GM18519 (cell line): ENCODE data around the gene MSI2.

ENCODE experiments used
- ATAC-seq: cut with Tn5 transposase; IDR thresholded peaks from one replicate; pipeline ENCODE4 v1.9.1; 2021; ENCODE audit warnings: mild to moderate bottlenecking, moderate library complexity; ENCODE audit not compliant: unreplicated experiment, low FRiP score

The MSI2 gene

DNA sequence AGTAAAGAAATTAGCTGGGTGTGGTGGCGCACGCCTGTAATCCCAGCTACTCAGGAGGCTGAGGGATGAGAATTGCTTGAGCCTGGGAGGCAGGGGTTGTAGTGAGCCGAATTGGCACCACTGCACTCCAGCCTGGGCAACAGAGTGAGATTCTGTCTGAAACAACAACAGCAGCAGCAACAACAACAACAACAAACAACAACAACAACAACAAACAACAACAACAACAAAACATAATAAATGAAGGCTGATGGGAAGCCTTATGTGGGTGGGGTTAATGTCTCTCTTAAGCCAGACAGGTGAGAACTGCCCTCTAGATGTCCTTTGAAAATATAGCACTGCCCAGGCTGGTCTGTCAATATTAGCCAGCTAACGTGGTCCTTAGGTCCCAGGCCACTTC, 107.3 kb downstream of the MSI2 start:
- ATAC-seq = no peak

DNA sequence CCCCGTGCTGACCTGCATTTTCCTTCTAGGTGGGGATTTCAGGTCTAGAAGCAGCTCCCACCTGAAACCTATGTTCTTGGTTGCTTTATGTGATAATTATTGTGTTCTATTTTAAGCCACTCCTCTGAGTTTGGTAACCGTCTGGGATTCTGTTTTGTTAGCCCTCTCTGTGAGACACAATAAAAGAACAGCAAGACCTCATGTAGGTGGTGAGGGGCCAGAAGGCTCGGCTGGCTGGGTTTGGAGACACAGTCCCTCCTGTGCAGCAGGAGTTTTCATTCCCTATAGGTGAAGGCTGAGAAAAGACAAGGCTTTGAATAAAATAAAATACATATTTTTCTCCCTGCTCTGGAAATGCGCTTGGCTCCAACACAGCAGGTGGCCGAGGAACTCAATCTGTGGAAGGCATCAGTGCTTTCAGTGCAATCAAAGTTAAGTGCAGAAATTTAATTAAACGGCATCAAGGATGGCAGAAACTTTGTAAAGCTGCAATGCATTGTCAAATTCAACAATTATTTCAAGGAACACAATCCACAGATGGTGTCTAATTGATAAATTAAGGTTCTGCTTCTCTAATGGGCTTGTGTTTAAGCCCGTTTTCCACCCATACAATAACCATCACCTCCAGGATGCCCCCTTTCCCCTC, 107.8 kb downstream of the MSI2 start:
- ATAC-seq = no peak

DNA sequence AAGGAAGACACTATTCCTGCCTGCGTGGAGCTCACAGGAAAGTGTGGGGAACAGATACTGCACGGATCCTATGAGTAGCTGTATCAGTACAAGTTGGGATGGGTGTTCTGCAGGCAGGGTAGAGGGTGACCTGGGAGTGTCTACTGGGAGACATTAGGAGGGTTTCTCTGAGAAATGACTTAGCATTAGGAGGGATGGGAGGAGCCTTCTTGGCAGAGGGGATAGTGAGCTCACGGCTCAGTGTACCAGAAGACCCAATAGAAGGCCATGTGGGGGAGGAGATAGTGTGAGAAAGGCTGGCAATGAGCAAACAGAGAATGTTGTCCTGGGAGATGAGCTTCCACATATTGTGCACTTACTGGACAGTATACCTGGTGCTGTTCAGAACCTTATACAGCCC, 109.1 kb downstream of the MSI2 start:
- no peak for ATAC-seq

DNA sequence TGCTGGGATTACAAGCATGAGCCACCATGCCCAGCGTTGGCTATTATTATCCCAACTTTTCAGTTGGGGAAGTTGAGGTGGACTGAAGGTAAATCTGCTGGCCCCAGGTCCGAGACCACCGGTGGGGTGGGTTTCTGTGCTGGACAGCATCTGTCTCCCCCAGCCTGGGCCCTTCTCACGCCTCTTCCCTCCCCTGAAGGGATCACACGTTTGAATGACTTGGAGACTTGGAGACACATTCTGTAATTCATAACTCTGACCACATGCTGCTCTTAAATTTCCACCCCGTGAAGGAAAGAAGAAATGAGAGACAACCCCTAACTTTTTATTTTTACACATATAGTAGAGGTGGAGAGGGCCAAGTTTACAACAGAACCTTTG, 109.8 kb downstream of the MSI2 start:
- no peak for ATAC-seq

DNA sequence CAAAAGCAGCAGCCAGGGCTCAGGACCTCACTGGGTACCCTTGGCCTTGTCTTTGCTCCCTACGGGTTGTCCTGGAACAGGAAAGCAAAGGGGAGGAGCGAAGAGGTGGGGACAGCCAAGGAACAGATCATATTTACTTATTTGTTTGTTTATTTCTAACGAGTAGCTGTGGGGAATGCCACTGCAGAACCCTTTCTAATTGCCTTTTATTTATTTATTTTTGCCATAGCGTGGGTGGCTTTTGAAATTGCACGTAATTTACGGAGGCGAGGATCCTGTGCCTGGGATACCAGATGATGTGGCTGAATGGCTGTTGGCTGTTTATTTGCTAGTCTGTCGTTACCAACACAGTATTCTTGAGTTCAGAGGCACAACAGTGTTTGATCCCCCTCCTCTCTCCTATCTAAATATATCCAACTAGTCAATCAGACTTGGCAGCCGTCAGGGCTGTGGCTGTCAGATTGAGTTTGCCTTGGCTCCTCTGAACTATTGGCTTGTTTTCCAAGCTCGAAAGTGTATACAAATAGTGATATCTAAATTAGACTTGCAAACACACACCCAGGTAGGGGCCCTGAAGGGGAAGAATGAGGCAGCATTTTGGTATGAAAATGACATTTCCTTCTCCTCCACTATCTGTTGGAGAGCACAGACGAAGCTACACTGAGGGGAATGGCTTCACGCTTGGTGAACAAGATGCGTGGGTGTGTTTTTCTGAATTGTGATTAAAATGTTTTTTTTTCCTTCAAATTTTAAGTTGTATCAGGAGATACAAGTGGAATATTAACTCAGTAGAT, 110.4 kb downstream of the MSI2 start:
- no peak for ATAC-seq

DNA sequence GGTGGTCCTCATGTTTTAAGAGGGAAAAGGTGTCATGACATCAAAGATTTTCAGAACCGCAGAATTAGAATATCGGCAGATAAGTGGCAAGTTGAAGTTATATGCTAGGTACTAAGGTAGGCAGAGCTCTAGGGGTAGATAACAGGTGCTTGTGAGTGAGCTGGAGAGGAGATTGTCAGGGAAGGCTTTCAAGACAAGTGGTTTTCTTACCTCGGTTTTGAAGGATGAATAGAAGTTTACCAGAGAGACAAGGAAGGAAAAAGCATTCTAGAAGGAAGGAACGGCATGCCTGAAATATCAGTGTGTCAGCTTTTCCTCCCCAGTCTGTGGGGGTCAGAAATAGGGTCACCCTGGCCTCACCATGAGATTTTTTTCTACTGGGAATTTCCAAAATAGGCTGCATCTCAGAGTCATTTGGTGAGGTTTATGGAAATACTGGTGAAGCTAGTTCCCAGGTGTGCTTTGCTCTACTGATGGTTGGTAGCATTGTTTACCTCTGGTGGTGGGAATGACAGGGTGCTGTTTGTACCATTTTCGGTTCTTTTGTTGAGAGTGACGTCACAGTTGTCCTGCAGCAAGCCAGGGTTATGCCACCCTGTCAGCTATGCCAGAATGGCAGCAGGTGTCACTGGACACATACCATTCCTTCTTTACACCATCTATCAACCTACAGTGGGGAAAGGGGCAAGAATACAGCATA, 112.5 kb downstream of the MSI2 start:
- ATAC-seq = no peak

DNA sequence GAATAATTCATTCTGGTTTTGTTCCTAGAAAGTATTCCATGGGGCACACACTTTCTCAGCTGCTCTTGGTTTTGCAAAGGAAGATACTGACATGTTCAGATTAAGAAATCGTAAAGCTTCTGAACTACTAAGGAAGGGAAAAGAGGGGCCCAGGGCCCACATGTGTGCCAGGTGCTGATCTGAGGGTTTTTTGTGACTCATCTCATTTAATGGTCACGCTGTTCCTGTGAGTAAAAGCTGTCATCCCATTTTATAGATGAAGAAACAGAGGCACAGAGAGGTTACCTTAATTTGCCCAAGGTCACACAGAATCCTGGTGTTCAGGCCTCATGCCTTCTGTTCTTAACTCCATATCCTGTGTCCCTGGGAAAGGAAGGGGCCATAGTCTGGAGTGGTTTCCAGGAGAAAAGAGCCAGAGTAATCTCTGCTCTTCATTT, 113.2 kb downstream of the MSI2 start:
- ATAC-seq = no peak

DNA sequence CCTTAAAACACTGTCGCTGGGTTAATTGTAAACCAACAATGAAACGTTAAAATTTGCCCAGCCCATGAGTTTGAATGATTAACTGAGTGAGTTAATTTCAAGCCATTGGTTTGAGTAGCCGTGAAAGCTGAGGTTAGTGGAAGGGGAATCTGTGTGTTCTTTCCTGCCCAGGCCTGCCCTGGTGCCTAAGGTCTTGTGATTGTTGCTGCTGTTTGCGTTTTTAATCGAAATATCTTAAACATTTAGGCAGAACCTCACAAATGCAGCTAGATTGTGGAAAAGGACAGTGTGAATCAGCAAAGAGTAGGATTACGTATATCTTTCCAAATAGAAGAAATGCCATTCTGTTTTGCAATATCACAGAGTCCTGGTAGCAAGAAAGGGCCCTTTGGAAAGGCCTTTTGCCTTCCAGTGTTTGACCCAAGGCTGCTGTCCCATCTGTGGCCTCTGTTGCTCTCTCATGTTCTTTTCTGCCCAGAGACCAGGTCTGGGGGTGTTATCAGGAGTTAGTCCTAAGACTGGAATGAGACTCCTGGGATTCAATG, 113.8 kb downstream of the MSI2 start:
- no peak for ATAC-seq

DNA sequence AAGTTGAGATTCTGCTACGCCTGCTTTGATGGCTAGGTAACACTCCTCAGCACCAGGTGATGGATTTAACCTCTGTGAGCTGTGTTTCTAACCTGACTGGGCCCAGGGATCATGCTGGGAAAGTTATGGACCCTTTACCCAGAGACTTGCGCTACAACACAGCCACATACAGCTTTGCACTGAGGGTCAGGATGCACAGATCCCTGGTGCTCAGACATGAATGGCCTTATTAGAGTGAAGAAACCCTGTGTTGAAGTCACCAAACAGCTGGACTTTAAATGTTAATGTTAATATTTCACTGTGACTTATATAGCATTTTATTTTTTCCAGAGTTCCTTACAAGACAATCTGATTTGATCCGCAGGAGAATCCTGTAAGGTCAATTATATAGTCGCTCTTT, 114.3 kb downstream of the MSI2 start:
- ATAC-seq = no peak

DNA sequence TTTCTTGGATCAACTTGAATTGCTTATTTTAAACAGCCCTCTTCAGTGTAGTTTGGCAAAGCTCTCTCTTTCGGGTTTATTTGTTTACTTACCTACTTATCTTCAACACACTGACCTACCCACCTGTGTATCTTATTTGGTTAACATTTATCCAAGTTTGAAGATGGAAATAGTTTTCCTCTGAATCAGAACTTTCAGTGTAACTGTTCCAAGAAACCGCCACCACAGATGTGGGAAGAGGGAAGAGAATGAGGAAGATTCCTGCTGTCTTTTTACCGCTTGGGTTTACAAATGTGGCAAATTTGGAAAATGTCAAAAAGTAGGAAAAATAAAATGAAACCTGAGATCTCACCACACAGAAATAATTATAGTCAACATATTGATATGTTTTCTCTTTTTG, 115.8 kb downstream of the MSI2 start:
- no peak for ATAC-seq

DNA sequence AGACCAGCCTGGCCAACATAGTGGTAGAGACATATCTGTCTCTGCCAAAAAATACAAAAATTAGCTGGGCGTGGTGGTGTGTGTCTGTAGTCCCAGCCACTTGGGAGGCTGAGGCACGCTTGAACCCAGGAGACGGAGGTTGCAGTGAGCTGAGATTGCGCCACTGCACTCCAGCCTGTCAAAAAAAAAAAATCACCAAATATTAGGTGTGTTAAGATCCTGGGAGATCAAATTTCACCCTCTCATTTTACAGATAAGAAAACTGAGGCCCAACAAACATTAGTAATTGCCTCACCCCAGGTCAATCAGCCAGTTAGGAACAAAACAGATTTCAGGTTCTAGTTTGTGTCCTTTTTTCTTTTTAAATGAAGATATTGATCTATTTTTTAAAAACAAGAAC, 116.7 kb downstream of the MSI2 start:
- ATAC-seq = no peak

DNA sequence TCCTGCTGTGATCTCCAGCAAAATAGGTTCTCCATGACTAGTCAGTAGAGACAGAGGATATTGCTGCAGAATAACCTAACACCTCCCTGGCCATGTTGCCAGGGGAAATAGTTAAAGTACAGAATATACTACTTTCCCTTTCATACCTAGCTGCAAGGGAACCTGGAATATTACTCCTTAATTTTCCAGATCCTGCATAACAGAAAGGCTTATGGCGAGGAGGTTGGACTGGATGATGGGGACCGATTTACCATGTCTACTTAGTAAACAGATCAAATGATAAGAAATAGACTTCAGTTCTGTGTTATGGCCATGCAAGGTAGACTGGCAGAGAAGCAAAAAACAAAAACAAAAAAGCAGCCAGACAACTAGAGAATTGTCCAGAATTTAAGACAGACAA, 117.4 kb downstream of the MSI2 start:
- no peak for ATAC-seq

DNA sequence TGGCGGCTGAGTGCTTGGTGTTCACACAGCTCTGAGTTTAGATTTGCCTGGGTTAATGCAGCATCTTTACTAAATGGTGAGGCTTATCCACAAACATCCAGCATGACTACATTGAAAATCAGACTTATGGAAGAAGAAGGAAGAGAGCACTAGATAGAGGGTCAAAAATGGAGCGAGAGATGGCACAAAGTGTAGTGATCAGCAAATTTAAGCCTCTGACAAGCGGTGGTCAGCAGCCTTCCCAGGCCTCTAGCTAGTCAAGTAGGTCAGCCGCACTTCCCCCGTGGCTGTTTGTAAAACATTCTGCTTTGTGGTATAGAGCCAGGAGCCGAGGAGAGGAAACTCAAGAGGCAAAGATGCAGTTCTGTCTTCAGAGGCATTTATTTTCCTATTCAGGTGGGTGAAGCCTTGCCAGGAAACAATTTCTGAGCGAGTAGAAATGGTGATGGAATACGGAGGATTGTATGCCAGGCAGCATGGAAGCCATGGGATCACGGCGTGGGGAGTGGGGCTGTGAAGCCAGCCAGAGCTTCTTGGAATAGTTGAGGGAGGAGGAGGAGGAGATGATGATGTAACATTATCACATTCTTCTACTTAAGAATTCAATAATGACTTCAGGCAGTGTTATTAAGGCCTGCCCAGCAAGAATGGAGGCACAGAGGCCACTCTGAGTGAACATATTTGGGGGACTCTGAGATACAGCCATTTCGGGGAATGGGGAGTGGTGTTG, 118.9 kb downstream of the MSI2 start:
- no peak for ATAC-seq

DNA sequence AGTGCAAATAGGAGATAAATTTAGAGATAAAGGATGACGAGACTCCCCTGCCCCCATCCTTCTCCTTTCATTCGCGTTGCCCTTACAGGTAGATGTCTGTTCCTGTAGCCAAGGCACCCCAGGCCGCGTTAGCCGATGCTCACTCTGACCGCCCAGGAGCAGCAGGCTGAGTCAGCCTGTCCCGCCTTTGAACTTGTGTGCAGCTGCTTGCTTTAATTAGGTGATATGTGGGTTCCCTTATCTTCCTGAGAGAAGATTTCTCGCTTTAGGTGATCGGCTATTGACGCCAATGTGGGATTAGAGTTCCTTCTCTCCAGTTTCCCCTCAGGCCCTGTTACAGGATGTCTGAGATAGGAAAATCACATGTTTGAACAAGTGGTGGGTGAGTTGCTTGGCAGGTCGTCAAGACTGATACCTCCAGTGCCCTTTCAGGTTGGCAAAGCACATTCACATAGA, 119.5 kb downstream of the MSI2 start:
- ATAC-seq = no peak

DNA sequence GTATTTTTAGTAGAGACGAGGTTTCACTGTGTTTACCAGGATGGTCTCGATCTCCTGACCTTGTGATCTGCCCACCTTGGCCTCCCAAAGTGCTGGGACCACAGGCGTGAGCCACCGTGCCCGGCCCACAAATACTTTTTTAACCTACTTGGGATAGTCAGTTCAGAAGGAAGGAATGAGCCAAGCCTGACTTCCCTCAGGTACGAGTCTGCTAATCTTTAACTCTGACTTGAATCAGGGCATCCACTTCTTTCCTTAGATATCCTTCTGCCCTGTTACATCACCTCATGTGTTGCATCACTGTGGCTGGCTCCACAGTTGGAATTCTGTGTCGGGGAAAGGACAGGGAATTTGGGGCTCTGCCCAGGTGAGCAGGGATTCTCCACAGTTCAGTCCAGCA, 120.8 kb downstream of the MSI2 start:
- ATAC-seq = no peak

DNA sequence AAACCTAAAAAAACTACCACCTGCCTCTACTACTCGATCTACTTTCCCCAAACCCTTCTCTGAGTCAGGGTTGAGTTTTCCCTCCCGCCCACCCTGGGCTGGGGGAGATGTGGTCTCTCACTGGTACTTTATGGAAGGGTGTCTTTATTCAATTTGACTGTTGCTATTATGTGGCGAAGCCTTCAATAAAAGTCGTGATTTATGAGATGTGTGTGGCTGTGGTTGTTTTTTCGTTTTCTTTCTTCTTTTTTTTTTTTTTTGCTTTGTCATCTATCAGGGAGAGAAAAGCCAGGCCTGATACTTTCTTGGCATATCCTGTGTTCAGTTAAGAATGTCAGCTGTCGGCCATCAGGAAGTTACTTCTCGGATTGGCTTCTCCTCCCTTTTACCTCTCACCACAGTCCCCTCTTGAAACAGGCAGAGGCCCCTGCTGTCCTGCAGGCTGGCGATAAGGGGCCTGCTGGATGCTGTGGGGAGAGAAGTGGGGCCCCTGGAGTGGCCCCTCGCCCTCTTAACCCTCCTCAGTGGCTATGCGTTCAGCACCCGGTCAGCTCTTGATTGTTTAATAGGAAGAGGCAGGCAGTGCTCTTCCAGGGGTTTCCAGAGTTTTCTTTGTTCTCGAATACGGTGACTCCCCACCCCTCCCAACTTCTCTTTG, 123.0 kb downstream of the MSI2 start:
- no peak for ATAC-seq

DNA sequence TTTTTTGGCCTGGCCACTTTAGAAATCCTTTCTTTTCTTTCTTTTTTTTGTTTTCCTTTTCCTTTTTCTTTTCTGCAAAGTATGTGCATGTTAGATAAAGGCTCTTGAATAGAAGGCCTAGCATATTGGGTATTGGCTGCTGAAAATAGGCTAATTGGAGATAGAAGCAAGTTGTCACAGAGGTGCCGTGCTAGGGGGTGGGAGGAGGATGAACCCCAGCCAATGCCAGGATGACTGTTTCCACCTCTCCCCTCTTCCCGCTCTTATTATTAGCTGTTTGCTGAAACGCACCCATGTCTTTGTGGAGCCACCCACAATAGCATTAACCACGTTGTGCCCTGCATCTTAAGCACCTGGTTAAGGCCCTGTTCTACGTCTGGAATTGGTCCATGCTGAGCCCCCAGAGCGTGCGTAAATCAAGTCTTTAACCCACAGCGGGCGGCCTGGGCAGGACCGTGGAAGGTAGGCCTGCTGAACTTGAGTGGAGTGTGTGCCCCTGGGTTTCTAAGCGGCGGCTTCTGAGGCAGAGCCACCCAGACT, 123.6 kb downstream of the MSI2 start:
- no peak for ATAC-seq

DNA sequence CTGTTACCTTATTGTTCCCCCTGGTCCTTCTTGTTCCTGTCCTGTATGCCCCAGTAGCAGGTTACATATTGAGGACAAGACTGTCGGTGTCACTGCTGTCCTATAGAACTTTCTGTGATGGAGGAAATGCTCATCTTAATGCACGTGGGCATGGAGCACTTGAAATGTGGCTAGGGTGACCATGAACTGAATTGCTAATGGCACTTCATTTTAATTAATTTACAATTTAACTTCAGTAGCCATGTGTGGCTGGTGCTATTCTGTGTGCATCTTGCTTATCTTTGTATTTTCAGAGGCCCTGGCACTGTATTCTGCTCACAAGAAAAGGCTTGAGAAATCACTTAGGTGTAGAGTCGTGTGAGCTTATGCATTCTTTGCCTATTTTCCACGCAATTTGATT, 125.2 kb downstream of the MSI2 start:
- ATAC-seq = no peak

DNA sequence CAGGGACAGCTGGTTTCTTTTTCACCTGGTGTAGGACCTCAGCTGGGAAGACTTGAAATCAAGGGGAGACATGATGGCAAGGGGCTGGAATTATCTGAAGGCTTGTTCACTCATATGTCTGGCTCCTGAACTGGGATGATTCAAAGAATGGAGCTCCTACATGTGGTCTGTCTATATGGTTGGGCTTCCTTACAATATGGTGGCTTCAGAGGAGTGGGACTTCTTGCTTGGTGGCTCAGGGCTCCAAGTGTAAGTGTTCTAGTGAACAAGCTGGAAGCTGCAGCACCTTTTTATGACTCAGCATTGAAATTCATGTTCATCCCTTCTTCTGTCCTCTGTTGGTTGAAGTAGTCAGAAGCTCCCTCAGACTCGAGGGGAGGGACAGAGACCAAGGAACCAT, 127.9 kb downstream of the MSI2 start:
- ATAC-seq = no peak

DNA sequence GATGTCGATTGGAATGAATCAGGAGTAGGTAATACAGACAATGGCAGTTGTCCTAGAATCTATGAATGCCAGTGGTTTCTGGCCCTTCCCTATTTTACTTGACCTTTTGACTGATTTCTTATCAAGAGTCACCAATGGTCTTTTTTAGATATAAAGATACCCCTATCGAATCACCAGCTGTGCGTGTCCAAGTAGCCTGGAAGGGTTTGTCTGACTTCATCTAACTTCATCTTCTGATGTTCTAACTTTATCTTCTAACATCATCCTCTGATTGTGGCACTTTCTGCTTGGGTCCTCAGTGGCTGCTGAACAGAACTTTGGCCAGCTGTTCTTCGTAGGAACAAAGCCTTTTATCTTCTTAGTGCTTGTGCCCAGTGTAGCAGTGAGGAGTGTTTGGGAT, 129.7 kb downstream of the MSI2 start:
- no peak for ATAC-seq
